NT2/D1 (cell line): ENCODE results near the gene ACTR3.
"Not testable (repeated sequence)": the region's sequence is repeated elsewhere in the genome, so short reads cannot be mapped to it uniquely, and the experiment has no call there.

Experiments
- DNase-seq: peaks from one replicate; pipeline ENCODE4 v3.0.0-alpha.2; 2011; ENCODE audit warnings: low read depth, low spot score
- H3K27me3 ChIP-seq: 2 replicates; pipeline ENCODE4 v1.6.0; 2011; ENCODE audit warnings: mild to moderate bottlenecking; ENCODE audit not compliant: insufficient read length, insufficient read depth
- H3K36me3 ChIP-seq: 2 replicates; pipeline ENCODE4 v1.6.1; 2011; ENCODE audit warnings: mild to moderate bottlenecking, low read length, mixed read lengths; ENCODE audit not compliant: insufficient read depth, insufficient read length
- H3K4me1 ChIP-seq: 2 replicates; pipeline ENCODE4 v1.5.1; 2011; ENCODE audit not compliant: insufficient read depth, insufficient read length
- H3K4me3 ChIP-seq: 2 replicates; pipeline ENCODE4 v1.5.1; 2011; ENCODE audit warnings: low read depth; ENCODE audit not compliant: insufficient read length
- H3K9ac ChIP-seq: 2 replicates; pipeline ENCODE4 v1.6.0; 2011; ENCODE audit warnings: low read depth; ENCODE audit not compliant: insufficient read length
- H3K9me3 ChIP-seq: 2 replicates; pipeline ENCODE4 v1.5.1; 2011; ENCODE audit warnings: mild to moderate bottlenecking, low read length; ENCODE audit not compliant: insufficient read depth
- SUZ12 ChIP-seq: IDR thresholded peaks from 2 replicates; pipeline ENCODE4 v1.6.1; 2011; ENCODE audit not compliant: insufficient read length, insufficient read depth; ENCODE audit errors: extremely low read depth
- YY1 ChIP-seq: IDR thresholded peaks from 2 replicates; pipeline ENCODE4 v1.6.1; 2011; ENCODE audit not compliant: insufficient read length, insufficient read depth
- ZNF274 ChIP-seq: IDR thresholded peaks from 2 replicates; pipeline ENCODE4 v1.6.1; 2011; ENCODE audit warnings: mild to moderate bottlenecking, low read depth, low read length

Gene ACTR3

GRCh38 chr2:113889471-113890252 is at the start of gene ACTR3:
ACTR3 (plus strand) TSS chr2:113890089; CDS start chr2:113890280, 191 bp downstream.
- Histone ChIP-seq H3K27me3 (no peaks in the 10 kb centered on the region), H3K36me3 (peaks cover 28% of the 10 kb centered on the region), H3K9me3 (no peaks in the 10 kb centered on the region), H3K4me3 (peak within 1 kb of the TSS; percentile 85), H3K4me1 (peaks cover 4% of the 10 kb centered on the region), H3K9ac (peak within 1 kb of the TSS; percentile 93)
- peak; percentile 98 for DNase-seq
- TF ChIP-seq ZNF274 (no peak), YY1 (peak; percentile 84)

- peak; percentile 22 for DNase-seq
- TF ChIP-seq ZNF274: no peak
- no peak for TF ChIP-seq YY1
- TF ChIP-seq SUZ12: no peak
- Histone ChIP-seq H3K9me3 (peaks cover 4% of the 10 kb centered on the region; the same call in 1 of the 2 replicates), H3K4me1 (no peaks in the 10 kb centered on the region), H3K4me3 (no peak overlapping the region), H3K36me3 (no peaks in the 10 kb centered on the region), H3K9ac (no peak overlapping the region), H3K27me3 (no peaks in the 10 kb centered on the region)
Measured at GRCh38 chr2:113840518-113840917, 49.4 kb upstream of the ACTR3 start.

GRCh38 chr2:113842919-113843736 is 46.8 kb upstream of the ACTR3 start:
- Histone ChIP-seq H3K9me3 (peaks cover 8% of the 10 kb centered on the region; the same call in 1 of the 2 replicates), H3K9ac (no peak overlapping the region), H3K4me1 (no peaks in the 10 kb centered on the region), H3K36me3 (no peaks in the 10 kb centered on the region), H3K4me3 (no peak overlapping the region), H3K27me3 (no peaks in the 10 kb centered on the region)
- TF ChIP-seq ZNF274 (no peak), YY1 (no peak), SUZ12 (no peak)
- no peak for DNase-seq

GRCh38 chr2:113843737-113844050 is 46.2 kb upstream of the ACTR3 start:
- H3K9me3 ChIP-seq, H3K4me3 ChIP-seq, H3K36me3 ChIP-seq, H3K27me3 ChIP-seq, H3K4me1 ChIP-seq, H3K9ac ChIP-seq, DNase-seq: not testable (repeated sequence)

GRCh38 chr2:113845261-113845660 is 44.6 kb upstream of the ACTR3 start:
- no peaks in the 10 kb centered on the region for H3K36me3 ChIP-seq
- H3K9me3 ChIP-seq: peaks cover 8% of the 10 kb centered on the region; the same call in 1 of the 2 replicates
- no peaks in the 10 kb centered on the region for H3K4me1 ChIP-seq
- DNase-seq: no peak
- H3K4me3 ChIP-seq: no peak overlapping the region
- TF ChIP-seq ZNF274 (no peak), YY1 (no peak), SUZ12 (no peak)
- no peak overlapping the region for H3K9ac ChIP-seq
- H3K27me3 ChIP-seq: no peaks in the 10 kb centered on the region

- H3K9ac ChIP-seq, H3K27me3 ChIP-seq, H3K9me3 ChIP-seq, H3K4me3 ChIP-seq, H3K36me3 ChIP-seq, DNase-seq, H3K4me1 ChIP-seq: not testable (repeated sequence)
Measured at GRCh38 chr2:113845796-113846195, 44.1 kb upstream of the ACTR3 start.

GRCh38 chr2:113846429-113846828 is 43.5 kb upstream of the ACTR3 start:
- no peaks in the 10 kb centered on the region for H3K4me1 ChIP-seq
- no peak for TF ChIP-seq YY1
- TF ChIP-seq SUZ12: no peak
- TF ChIP-seq ZNF274: no peak
- peaks cover 8% of the 10 kb centered on the region; the same call in 1 of the 2 replicates for H3K9me3 ChIP-seq

More at GRCh38 chr2:113846429-113846828, 43.5 kb upstream of the ACTR3 start:
- no peak for DNase-seq
- Histone ChIP-seq H3K36me3 (no peaks in the 10 kb centered on the region), H3K9ac (no peak overlapping the region), H3K4me3 (no peak overlapping the region), H3K27me3 (no peaks in the 10 kb centered on the region)
